HG02970 (cell line): Measurements from ENCODE around the gene TP53BP2.
"Not testable (repeated sequence)": the region's sequence is repeated elsewhere in the genome, so short reads cannot be mapped to it uniquely, and the experiment has no call there.

Experiments
- ATAC-seq: cut with Tn5 transposase; IDR thresholded peaks from one replicate; pipeline ENCODE4 v1.9.1; 2021; ENCODE audit warnings: mild to moderate bottlenecking, moderate library complexity, moderate number of reproducible peaks; ENCODE audit not compliant: unreplicated experiment, low FRiP score

Gene TP53BP2

GRCh38 chr1:223845810-223846682, at the start of gene TP53BP2:
Gene TP53BP2 (minus strand): TSS chr1:223845947. CDS start chr1:223845680, 267 bp downstream.
- ATAC-seq, result peak; percentile 79

GRCh38 chr1:223890494-223890893, 44.7 kb upstream of the TP53BP2 start:
- ATAC-seq, result not testable (repeated sequence)

DNA sequence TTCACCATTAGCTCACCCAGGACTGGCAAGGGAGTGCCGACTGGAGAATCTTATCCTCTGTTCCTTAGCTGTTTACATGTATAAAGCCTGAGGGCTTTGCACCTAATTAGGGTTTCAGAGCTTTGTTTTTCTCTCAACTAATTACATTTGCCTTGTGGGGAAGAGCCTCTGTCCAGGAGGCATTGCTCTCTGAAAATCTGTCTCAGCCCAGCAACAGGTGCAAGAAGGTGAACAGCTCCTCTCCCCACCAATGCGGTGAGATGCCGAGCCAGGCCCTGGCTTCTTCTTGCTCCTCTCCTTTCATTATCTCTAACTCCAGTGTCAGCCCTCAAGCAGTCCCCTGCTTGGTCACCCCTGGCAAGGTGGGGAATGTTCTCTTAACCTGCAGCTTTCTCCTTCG, 43.6 kb upstream of the TP53BP2 start:
- not testable (repeated sequence) for ATAC-seq

GRCh38 chr1:223887747-223888418, 42.1 kb upstream of the TP53BP2 start:
- no peak for ATAC-seq

GRCh38 chr1:223886516-223886921, 40.8 kb upstream of the TP53BP2 start:
- ATAC-seq, result no peak

DNA sequence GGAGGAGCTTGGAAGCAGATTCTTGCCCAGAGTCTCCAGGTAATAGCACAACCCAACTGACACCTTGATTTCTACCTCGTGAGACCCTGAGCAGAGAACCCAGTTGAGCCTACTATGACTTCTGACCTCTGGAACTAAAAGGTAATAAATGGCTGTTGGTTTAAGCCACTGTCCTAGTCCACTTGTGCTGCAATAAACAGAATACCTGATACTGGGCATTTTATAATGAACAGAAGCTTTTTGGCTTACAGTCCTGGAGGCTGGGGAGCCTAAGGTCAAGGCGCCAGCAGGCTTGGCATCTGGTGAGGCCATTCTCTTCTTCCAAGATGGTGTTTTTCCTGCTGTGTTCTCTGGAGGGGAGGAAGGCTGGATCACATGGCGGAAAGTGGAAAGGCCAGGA, 39.9 kb upstream of the TP53BP2 start:
- no peak for ATAC-seq

GRCh38 chr1:223878598-223879325, 33.0 kb upstream of the TP53BP2 start:
- ATAC-seq, result no peak

DNA sequence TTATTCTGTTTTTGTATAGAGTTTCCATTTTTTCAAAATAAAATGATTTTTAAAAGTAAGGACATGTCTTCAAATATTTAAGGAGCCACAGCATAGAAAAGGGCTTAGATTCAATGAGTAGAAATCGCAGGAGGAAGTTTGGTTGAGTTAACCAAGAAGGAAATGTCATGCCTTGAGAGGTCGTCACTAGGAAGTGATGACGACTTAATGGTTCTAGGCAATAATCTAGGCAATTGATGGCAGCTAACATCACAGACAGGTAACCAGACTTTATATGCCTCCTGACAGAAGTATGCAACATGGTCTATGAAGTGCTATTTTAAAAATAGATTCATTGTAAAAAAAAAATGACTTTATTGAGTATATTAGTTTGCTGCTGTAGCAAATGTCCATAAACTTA, 32.1 kb upstream of the TP53BP2 start:
- ATAC-seq, result no peak

DNA sequence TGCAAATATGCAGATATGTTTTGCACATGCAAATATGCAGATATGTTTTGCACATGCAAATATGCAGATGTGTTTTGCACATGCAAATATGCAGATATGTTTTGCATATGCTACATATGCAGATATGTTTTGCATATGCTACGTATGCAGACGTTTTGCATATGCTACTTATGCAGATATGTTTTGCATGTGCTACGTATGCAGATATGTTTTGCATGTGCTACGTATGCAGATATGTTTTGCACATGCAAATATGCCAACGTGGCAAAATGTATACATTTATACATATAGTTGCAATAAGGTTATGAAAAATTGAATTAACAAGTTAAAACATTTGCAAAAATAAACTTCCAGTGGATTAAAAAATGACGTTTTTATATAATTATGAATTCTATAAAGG, 30.8 kb upstream of the TP53BP2 start:
- ATAC-seq, result no peak

DNA sequence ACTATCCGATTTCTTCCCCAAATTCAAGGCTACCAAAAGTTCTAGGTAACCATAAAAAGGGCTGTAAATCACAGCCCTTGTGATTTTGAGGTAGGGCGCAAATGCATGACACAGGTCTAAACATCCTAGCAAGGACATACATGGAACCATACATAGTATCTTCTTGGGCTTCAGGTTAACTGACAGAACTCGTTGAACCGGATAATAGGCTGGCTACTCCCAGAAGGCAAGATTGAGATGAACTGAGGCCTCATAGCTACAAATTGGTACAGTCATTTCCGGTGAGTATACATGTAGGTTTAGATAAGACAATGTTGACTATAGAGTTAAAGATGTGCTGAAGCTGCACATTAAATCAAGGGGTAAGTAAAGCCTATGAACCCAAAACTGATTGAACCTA, 27.3 kb upstream of the TP53BP2 start:
- ATAC-seq, result no peak

- ATAC-seq, result no peak
Measured at GRCh38 chr1:223872308-223872901, 26.7 kb upstream of the TP53BP2 start.

DNA sequence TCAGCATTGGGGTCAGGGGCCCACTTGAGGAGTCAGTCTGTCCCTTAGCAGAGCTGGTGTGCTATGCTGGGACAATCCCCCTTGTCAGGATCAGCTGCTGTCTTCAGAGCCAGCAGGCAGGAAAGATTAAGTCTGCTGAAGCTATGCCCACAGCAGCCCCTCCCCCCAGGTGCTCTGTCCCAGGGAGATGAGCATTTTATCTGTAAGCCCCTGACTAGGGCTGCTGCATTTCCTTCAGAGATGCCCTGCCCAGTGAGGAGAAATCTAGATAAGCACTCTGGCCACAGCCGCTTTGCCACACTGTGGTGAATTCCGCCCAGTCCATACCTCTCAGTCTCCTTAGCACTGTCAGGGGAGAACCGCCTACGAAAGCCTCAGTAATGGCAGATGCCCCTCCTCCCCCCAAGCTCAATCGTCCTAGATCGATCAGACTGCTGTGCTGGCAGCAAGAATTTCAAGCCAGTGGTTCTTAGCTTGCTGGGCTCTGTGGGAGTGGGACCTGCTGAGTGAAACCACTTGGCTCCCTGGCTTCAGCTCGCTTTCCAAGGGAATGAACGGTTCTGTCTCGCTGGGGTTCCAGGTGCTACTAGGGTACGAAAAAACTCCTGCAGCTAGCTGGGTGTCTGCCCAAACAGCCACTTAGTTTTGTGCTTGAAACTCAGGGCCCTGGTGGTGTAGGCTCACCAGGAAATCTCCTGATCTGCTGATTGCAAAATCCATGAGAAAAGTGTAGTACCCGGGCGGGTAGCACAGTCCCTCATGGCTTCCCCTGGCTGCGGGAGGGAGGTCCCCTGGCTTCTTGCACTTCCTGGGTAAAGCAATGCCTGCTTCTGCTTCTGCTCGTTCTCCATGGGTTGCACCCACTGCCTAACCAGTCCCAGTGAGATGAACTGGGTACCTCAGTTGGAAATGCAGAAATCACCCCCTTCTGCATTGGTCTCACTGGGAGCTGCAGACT, 25.1 kb upstream of the TP53BP2 start:
- no peak for ATAC-seq

GRCh38 chr1:223864599-223865368, 19.0 kb upstream of the TP53BP2 start:
- not testable (repeated sequence) for ATAC-seq

DNA sequence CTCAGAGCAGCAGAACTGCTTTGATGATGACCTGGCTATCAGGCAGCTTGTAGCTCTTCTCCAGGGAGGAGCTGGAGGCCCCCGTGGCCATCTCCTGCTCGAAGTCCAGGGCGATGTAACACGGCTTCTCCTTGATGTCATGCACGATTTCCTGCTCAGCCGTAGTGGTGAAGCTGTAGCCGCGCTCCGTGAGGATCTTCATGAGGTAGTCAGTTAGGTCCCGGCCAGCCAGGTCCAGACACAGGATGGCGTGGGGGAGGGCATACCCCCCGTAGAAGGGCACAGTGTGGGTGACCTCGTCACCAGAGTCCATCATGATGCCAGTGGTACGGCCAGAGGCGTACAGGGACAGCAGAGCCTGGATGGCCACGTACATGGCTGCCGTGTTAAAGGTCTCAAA, 18.3 kb upstream of the TP53BP2 start:
- ATAC-seq, result no peak

DNA sequence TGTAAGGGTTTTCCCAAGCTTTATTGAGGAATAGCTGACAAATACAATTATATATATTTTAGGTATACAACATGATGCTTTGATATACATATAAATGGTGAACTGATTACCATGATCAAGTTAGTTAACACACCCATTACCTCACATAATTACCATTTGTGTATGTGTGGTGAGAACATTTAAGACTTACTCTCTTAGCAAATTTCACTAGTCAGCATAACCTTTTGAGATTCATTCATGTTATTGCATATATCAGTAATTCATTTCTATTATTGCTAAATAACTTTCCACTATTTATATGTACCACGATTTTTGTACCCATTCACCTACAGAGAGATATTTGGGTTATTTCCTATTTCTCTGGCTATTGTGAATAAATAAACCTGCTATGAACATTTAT, 16.2 kb upstream of the TP53BP2 start:
- no peak for ATAC-seq

DNA sequence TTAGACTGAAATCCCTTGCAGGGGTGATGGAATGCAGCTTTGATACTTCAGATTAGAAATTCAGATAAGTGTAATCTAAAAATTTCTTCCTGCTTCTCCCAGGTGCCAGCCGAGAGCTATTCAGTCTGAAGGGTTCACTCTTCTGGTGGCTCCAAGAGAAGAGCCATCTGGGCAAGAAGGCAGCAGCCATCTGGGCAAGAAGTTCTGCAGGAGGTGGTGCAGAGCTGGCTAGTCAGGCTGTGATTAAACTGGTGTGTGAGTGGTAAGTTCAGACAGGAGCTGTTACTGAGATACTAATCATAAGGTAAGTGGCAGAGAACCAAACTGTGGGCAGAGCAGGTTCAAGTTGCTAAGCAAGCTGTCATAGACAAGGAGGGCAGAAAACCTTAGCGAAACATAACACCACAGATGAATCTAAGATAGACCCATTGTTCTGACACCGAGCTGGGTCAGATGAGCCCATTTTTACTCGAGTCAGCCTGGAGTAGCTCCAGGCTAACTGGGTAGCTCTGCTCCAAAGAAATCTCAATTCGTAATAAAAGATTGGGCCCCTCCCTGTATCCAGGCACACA, 14.4 kb upstream of the TP53BP2 start:
- no peak for ATAC-seq

DNA sequence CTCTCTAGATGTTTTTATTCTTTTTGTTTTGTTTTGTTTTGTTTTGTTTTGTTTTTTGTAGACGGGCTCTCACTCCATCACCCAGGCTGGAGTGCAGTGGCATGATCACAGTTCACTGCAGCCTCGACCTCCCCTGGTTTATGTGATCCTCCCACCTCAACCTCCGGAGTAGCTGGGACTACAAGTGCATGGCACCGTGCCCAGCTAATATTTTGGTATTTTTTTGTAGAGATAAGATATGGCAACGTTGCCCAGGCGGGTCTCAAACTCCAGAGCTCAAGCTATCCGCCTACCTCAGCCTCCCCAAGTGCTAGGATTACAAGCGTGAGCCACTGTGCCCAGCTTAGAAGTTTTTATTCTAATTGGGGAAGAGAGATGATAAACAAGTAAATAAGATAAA, 13.3 kb upstream of the TP53BP2 start:
- no peak for ATAC-seq

- no peak for ATAC-seq
Measured at GRCh38 chr1:223856386-223856785, 10.6 kb upstream of the TP53BP2 start.

- ATAC-seq, result no peak
Measured at GRCh38 chr1:223853748-223854147, 8.0 kb upstream of the TP53BP2 start.
